Middle frontal gyrus (tissue), 1 donor: ENCODE data around the gene ADAMTSL3.
"Not testable (repeated sequence)": the region's sequence is repeated elsewhere in the genome, so short reads cannot be mapped to it uniquely, and the experiment has no call there.

ENCODE experiments used
- DNase-seq: peaks from one replicate; pipeline ENCODE4 v3.0.0-alpha.2; 2015; ENCODE audit warnings: low spot score; ENCODE audit errors: extremely low spot score

ADAMTSL3 gene

GRCh38 chr15:84086071-84086470 is 432.1 kb downstream of the ADAMTSL3 start:
- not testable (repeated sequence) for DNase-seq
